Panc1 (cell line): ENCODE measurements around the gene NHLRC2. TPM values are rescaled to one million over a fixed set of nuclear protein-coding genes. Genes with fewer than 3 reads are reported as not detected.

Experiments
- ATAC-seq: fragments of 200-7000 bp; cut with Tn5 transposase; 2 replicates; pipeline ENCODE4 v1.9.1; 2020; ENCODE audit warnings: mild to moderate bottlenecking, moderate library complexity
- BruUV-seq: library from RNA; stranded (reverse); fragments of 400-500 nt; replicated peaks from 2 replicates; lab custom pipeline; 2021; lab: Mats Ljungman, UMichigan
- CTCF ChIA-PET: fragments of 300-600 bp; sonication (Branson Sonifier 250); formaldehyde crosslinking; loops from one replicate; lab custom pipeline; 2022; ENCODE audit warnings: antibody characterized with exemption; lab: Charles Lee
- POLR2A ChIA-PET: fragments of 300-600 bp; sonication (Branson Sonifier 250); formaldehyde crosslinking; loops from one replicate; lab custom pipeline; 2022; ENCODE audit warnings: antibody characterized with exemption; lab: Charles Lee
- DNase-seq: peaks from one replicate; pipeline ENCODE4 v3.0.0-alpha.2; 2010; ENCODE audit warnings: low read depth, low spot score
- H3K27ac ChIP-seq: 2 replicates; pipeline ENCODE4 v1.5.1; 2011; ENCODE audit warnings: mild to moderate bottlenecking, low read length, inconsistent platforms
- H3K27me3 ChIP-seq: fragments of 200-500 bp; sonication (Bioruptor generic); 2 replicates; pipeline ENCODE4 v1.6.0; 2014; ENCODE audit warnings: low read length, inconsistent platforms; ENCODE audit not compliant: control insufficient read depth, insufficient read depth
- H3K36me3 ChIP-seq: fragments of 200-500 bp; sonication (Bioruptor generic); 2 replicates; pipeline ENCODE4 v1.5.1; 2014; ENCODE audit warnings: inconsistent platforms, mild to moderate bottlenecking, low read length, moderate library complexity; ENCODE audit not compliant: control insufficient read depth, insufficient read depth
- H3K4me1 ChIP-seq: 2 replicates; pipeline ENCODE4 v1.5.1; 2011; ENCODE audit warnings: inconsistent platforms, mild to moderate bottlenecking, low read length, moderate library complexity; ENCODE audit not compliant: control insufficient read depth, insufficient read depth
- H3K4me3 ChIP-seq, 2 experiments: 2 replicates each; pipeline ENCODE4 v1.5.1; 2011 to 2012; ENCODE audit warnings: low read depth in 2 of 2, low read length in 2 of 2, mild to moderate bottlenecking in 2 of 2, inconsistent platforms in 1 of 2, moderate library complexity in 1 of 2
- H3K9me3 ChIP-seq: fragments of 200-500 bp; sonication (Bioruptor generic); 2 replicates; pipeline ENCODE4 v1.5.1; 2014; ENCODE audit warnings: low read depth, mild to moderate bottlenecking, inconsistent platforms, low read length, moderate library complexity; ENCODE audit not compliant: control insufficient read depth, insufficient read depth
- POLR2AphosphoS5 ChIP-seq: IDR thresholded peaks from 2 replicates; pipeline ENCODE4 v1.6.1; 2012; ENCODE audit warnings: mild to moderate bottlenecking, low read depth, low read length, moderate library complexity
- SIN3A ChIP-seq: IDR thresholded peaks from 2 replicates; pipeline ENCODE4 v1.6.1; 2012; ENCODE audit warnings: low read depth, mild to moderate bottlenecking, low read length, moderate library complexity, borderline replicate concordance; ENCODE audit not compliant: insufficient read depth
- TCF7L2 ChIP-seq: IDR thresholded peaks from 2 replicates; pipeline ENCODE4 v1.6.1; 2011; ENCODE audit warnings: mild to moderate bottlenecking, low read depth, low read length, inconsistent platforms
- in situ Hi-C: cut with HindIII; loops from 2 replicates; pipeline ENCODE4 v1.10.0; 2016; ENCODE audit warnings: low sequenced_read_pairs, low pct_unique_long_range_greater_than_20kb
- intact Hi-C: fragments of 100-400 bp; cut with micrococcal nuclease; formaldehyde crosslinking; loops from one replicate; pipeline ENCODE4 v1.10.0; 2022; ENCODE audit not compliant: unreplicated experiment
- total RNA-seq: library from RNA; stranded (reverse); gene quantifications from one replicate; pipeline ENCODE4 v1.2.1, GENCODE V29; 2021; ENCODE audit not compliant: unreplicated experiment
- TF ChIP-seq, protein P1 (sequence below): fragments of 450-650 bp; IDR thresholded peaks from 2 replicates; pipeline ENCODE4 v1.5.1; 2017; ENCODE audit warnings: mild to moderate bottlenecking
- TF ChIP-seq, protein P2 (sequence below), 2 experiments: IDR thresholded peaks; 2 replicates each; pipeline ENCODE4 v1.6.1; 2011 to 2012; ENCODE audit warnings: low read depth in 2 of 2, control low read depth in 1 of 2, low read length in 1 of 2, mild to moderate bottlenecking in 1 of 2, moderate library complexity in 1 of 2; ENCODE audit not compliant: insufficient read depth in 1 of 2

Gene NHLRC2
- total RNA-seq, 1 experiment from 2014 or later = 47.3 TPM

DNA sequence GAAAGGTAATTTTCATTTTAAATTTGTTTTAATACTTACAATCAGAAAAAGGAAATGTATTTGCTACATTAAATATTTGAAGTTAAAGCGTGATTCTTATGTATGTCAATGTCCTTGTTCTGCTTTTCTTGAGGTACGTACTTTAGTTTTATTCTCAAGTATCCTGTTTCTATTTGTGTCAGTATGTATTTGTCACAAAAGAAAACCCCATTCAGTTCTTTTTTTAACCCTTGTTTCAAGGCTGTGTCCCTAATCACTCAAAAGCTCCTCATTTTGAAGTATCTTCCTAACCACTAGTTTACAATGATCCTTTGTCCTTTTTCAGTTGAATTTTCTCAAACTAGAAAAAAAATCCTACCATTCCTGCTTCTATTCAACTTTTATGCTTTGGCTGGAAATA lies 25.2 kb downstream of the NHLRC2 start:
- Histone ChIP-seq H3K27me3 (no peaks in the 10 kb centered on the region), H3K9me3 (no peaks in the 10 kb centered on the region), H3K4me3 (no peak overlapping the region), H3K27ac (no peak overlapping the region), H3K4me1 (no peaks in the 10 kb centered on the region), H3K36me3 (peaks cover 25% of the 10 kb centered on the region)
- BruUV-seq = no TSS peak
- ChIA-PET POLR2A (no interaction called here), CTCF (no interaction called here)
- ATAC-seq (no peak), DNase-seq (no peak)
- TF ChIP-seq SIN3A (no peak), POLR2AphosphoS5 (no peak), TCF7L2 (no peak)
- intact Hi-C loops (no loop called here), in situ Hi-C loops (no loop called here)

DNA sequence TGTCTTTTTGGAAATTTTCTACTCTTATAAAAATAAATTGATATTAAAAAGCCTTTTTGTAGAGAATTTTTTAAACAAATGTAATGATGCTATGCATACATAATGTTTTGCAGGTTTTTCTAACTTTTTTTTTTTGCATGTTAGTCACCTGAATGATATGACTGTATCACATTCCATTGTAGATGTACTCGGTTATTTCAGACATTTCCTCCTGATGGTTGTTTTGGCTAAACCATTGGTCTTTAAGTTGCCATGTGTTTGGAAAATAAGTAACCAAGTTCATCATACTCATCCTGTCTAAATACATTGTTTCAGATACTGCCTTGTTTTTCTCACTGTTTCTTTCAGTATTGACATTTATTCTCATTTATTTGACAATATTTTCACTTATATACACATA lies 25.8 kb downstream of the NHLRC2 start:
- no peak overlapping the region for H3K4me3 ChIP-seq
- peaks cover 25% of the 10 kb centered on the region for H3K36me3 ChIP-seq
- in situ Hi-C loops = no loop called here
- ChIA-PET POLR2A (no interaction called here), CTCF (no interaction called here)
- BruUV-seq = no TSS peak
- no peak overlapping the region for H3K27ac ChIP-seq
- DNase-seq (no peak), ATAC-seq (no peak)
- TF ChIP-seq, protein P1, sequence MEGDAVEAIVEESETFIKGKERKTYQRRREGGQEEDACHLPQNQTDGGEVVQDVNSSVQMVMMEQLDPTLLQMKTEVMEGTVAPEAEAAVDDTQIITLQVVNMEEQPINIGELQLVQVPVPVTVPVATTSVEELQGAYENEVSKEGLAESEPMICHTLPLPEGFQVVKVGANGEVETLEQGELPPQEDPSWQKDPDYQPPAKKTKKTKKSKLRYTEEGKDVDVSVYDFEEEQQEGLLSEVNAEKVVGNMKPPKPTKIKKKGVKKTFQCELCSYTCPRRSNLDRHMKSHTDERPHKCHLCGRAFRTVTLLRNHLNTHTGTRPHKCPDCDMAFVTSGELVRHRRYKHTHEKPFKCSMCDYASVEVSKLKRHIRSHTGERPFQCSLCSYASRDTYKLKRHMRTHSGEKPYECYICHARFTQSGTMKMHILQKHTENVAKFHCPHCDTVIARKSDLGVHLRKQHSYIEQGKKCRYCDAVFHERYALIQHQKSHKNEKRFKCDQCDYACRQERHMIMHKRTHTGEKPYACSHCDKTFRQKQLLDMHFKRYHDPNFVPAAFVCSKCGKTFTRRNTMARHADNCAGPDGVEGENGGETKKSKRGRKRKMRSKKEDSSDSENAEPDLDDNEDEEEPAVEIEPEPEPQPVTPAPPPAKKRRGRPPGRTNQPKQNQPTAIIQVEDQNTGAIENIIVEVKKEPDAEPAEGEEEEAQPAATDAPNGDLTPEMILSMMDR = no peak
- TF ChIP-seq, protein P2, sequence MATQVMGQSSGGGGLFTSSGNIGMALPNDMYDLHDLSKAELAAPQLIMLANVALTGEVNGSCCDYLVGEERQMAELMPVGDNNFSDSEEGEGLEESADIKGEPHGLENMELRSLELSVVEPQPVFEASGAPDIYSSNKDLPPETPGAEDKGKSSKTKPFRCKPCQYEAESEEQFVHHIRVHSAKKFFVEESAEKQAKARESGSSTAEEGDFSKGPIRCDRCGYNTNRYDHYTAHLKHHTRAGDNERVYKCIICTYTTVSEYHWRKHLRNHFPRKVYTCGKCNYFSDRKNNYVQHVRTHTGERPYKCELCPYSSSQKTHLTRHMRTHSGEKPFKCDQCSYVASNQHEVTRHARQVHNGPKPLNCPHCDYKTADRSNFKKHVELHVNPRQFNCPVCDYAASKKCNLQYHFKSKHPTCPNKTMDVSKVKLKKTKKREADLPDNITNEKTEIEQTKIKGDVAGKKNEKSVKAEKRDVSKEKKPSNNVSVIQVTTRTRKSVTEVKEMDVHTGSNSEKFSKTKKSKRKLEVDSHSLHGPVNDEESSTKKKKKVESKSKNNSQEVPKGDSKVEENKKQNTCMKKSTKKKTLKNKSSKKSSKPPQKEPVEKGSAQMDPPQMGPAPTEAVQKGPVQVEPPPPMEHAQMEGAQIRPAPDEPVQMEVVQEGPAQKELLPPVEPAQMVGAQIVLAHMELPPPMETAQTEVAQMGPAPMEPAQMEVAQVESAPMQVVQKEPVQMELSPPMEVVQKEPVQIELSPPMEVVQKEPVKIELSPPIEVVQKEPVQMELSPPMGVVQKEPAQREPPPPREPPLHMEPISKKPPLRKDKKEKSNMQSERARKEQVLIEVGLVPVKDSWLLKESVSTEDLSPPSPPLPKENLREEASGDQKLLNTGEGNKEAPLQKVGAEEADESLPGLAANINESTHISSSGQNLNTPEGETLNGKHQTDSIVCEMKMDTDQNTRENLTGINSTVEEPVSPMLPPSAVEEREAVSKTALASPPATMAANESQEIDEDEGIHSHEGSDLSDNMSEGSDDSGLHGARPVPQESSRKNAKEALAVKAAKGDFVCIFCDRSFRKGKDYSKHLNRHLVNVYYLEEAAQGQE (IDR thresholded peaks at IDR 0.05; ENCODE audit: insufficient read depth in 1 of 2, low read depth in 2 of 2, low read length in 1 of 2) = no peak
- TF ChIP-seq SIN3A (no peak), TCF7L2 (no peak), POLR2AphosphoS5 (no peak)
- no peaks in the 10 kb centered on the region for H3K9me3 ChIP-seq
- intact Hi-C loops = no loop called here
- H3K27me3 ChIP-seq = no peaks in the 10 kb centered on the region
- no peaks in the 10 kb centered on the region for H3K4me1 ChIP-seq

DNA sequence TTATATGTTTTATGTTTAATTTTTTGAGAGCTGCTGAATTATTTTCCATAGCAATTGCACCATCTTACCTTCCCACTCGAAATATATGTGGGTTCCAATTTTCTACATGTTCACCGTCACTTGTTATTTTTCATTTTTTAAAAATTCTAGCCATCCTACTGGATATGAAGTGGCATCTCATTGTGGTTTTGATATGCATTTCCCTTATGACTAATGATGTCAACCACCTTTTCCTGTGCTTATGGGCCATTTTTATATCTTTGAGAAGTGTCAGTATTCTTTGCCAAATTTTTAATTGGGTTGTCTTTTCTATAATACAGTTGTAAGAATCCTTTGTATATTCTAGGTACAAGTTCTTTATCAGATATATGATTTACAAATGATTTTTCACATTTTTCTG lies 27.8 kb downstream of the NHLRC2 start:
- ChIA-PET CTCF (no interaction called here), POLR2A (no interaction called here)
- intact Hi-C loops = no loop called here
- DNase-seq = no peak
- in situ Hi-C loops = no loop called here
- peaks cover 17% of the 10 kb centered on the region for H3K36me3 ChIP-seq
- H3K27ac ChIP-seq = no peak overlapping the region
- H3K9me3 ChIP-seq = no peaks in the 10 kb centered on the region
- BruUV-seq = no TSS peak
- ATAC-seq = no peak
- H3K4me1 ChIP-seq = no peaks in the 10 kb centered on the region
- TF ChIP-seq TCF7L2 (no peak), SIN3A (no peak), POLR2AphosphoS5 (no peak)
- TF ChIP-seq, protein P2 (IDR thresholded peaks at IDR 0.05; ENCODE audit: insufficient read depth in 1 of 2, low read depth in 2 of 2, low read length in 1 of 2) = no peak
- TF ChIP-seq, protein P1 = no peak
- no peaks in the 10 kb centered on the region for H3K27me3 ChIP-seq
- H3K4me3 ChIP-seq = no peak overlapping the region
